NCI-H2196 treated with DMSO at 0.1 percent for 48 hours (cell line): Measurements from ENCODE around the gene SEMA3E.
"Not testable (repeated sequence)": the region's sequence is repeated elsewhere in the genome, so short reads cannot be mapped to it uniquely, and the experiment has no call there.

Source experiments
- DNase-seq: peaks from one replicate; lab custom pipeline; 2025; ENCODE audit not compliant: unreplicated experiment; lab: John Stamatoyannopoulos, UW

SEMA3E gene

GRCh38 chr7:83457022-83457892 is 191.7 kb downstream of the SEMA3E start:
- no peak for DNase-seq

GRCh38 chr7:83456413-83456812 is 192.5 kb downstream of the SEMA3E start:
- no peak for DNase-seq

- no peak for DNase-seq
Measured at GRCh38 chr7:83455612-83456011, 193.3 kb downstream of the SEMA3E start.

GRCh38 chr7:83452256-83452655 is 196.7 kb downstream of the SEMA3E start:
- no peak for DNase-seq

- DNase-seq, result no peak
Measured at GRCh38 chr7:83451501-83452045, 197.4 kb downstream of the SEMA3E start.

- no peak for DNase-seq
Measured at GRCh38 chr7:83449781-83450180, 199.2 kb downstream of the SEMA3E start.

- no peak for DNase-seq
Measured at GRCh38 chr7:83447681-83448080, 201.3 kb downstream of the SEMA3E start.

GRCh38 chr7:83446102-83446669 is 202.8 kb downstream of the SEMA3E start:
- DNase-seq, result no peak

- no peak for DNase-seq
Measured at GRCh38 chr7:83442911-83443310, 206.0 kb downstream of the SEMA3E start.

GRCh38 chr7:83439026-83439425 is 209.9 kb downstream of the SEMA3E start:
- DNase-seq, result no peak

- DNase-seq, result not testable (repeated sequence)
Measured at GRCh38 chr7:83430289-83430688, 218.7 kb downstream of the SEMA3E start.

GRCh38 chr7:83429493-83429892 is 219.4 kb downstream of the SEMA3E start:
- no peak for DNase-seq

- DNase-seq, result no peak
Measured at GRCh38 chr7:83427884-83428283, 221.1 kb downstream of the SEMA3E start.

GRCh38 chr7:83426325-83426724 is 222.6 kb downstream of the SEMA3E start:
- DNase-seq, result no peak

GRCh38 chr7:83419013-83419412 is 229.9 kb downstream of the SEMA3E start:
- no peak for DNase-seq

GRCh38 chr7:83415840-83416239 is 233.1 kb downstream of the SEMA3E start:
- DNase-seq, result no peak

- DNase-seq, result no peak
Measured at GRCh38 chr7:83414947-83415346, 234.0 kb downstream of the SEMA3E start.

- DNase-seq, result no peak
Measured at GRCh38 chr7:83413831-83414230, 235.1 kb downstream of the SEMA3E start.

GRCh38 chr7:83413424-83413823 is 235.5 kb downstream of the SEMA3E start:
- no peak for DNase-seq

- DNase-seq, result no peak
Measured at GRCh38 chr7:83410989-83411591, 237.8 kb downstream of the SEMA3E start.

GRCh38 chr7:83394776-83395175 is 254.2 kb downstream of the SEMA3E start:
- DNase-seq, result no peak

GRCh38 chr7:83388436-83388835 is 260.5 kb downstream of the SEMA3E start:
- no peak for DNase-seq
